Testis (tissue), 3 donors: Measurements from ENCODE around the gene ANTXR1. TPM values are rescaled to one million over a fixed set of nuclear protein-coding genes. Genes with fewer than 3 reads are reported as not detected.

Source experiments
- DNase-seq: peaks from one replicate; pipeline ENCODE4 v3.0.0-alpha.2; 2019
- H3K27ac ChIP-seq, 2 donors: fragments of 200-600 bp; sonication (generic); one replicate each; pipeline ENCODE4 v1.5.1; 2019
- H3K27me3 ChIP-seq: fragments of 200-600 bp; sonication (generic); one replicate; pipeline ENCODE4 v1.5.1; 2019
- H3K36me3 ChIP-seq: fragments of 200-600 bp; sonication (generic); one replicate; pipeline ENCODE4 v1.5.1; 2017; ENCODE audit warnings: low read depth; ENCODE audit errors: missing control alignments
- H3K4me1 ChIP-seq: fragments of 200-600 bp; sonication (generic); one replicate; pipeline ENCODE4 v1.5.1; 2019
- H3K4me3 ChIP-seq, 2 donors: fragments of 200-600 bp; sonication (generic); one replicate each; pipeline ENCODE4 v1.5.1; 2017 to 2019
- H3K9me3 ChIP-seq: fragments of 200-600 bp; sonication (generic); one replicate; pipeline ENCODE4 v1.5.1; 2017
- CTCF ChIP-seq, 3 experiments: fragments of 450-650 bp in 2 of 3; fragments of 200-600 bp in 1 of 3; sonication (generic) in 1 of 3; IDR thresholded peaks; one replicate each; pipeline ENCODE4 v1.5.1; 2016 to 2019; ENCODE audit warnings: antibody characterized with exemption in 3 of 3, mild to moderate bottlenecking in 2 of 3, moderate library complexity in 1 of 3
- POLR2A ChIP-seq: fragments of 450-650 bp; IDR thresholded peaks from one replicate; pipeline ENCODE4 v1.6.1; 2017; ENCODE audit warnings: antibody characterized with exemption, mild to moderate bottlenecking, moderate library complexity
- WGBS, 2 donors: methylation state at CpG; one replicate each; pipeline ENCODE4 v1.1.5; 2018; 5-methylcytosine and 5-hydroxymethylcytosine counted together
- intact Hi-C: fragments of 100-400 bp; cut with DNase I; formaldehyde crosslinking; loops from one replicate; pipeline ENCODE4 v1.15.1; 2023; ENCODE audit warnings: low total_unique reads
- polyA plus RNA-seq: library from polyadenylated mRNA; stranded (reverse); fragments of 350-450 nt; fragmentation: Illumina TruSeq; extraction: RNeasy Lipid Tissue Mini Kit (QIAGEN cat#74804); gene quantifications from one replicate; pipeline ENCODE4 v1.2.3, GENCODE V29; 2014; ENCODE audit warnings: low read depth, low replicate concordance; ENCODE audit not compliant: insufficient read depth
- total RNA-seq, 2 donors: library from RNA; depleted of rRNA; stranded (reverse); fragments of >200 nt; gene quantifications; one replicate each; pipeline ENCODE4 v1.2.3, GENCODE V29; 2016

The ANTXR1 gene
- total and polyA plus RNA-seq, 3 donors from 2014 or later = 16.6 to 35.7 (median 20.1) TPM

DNA sequence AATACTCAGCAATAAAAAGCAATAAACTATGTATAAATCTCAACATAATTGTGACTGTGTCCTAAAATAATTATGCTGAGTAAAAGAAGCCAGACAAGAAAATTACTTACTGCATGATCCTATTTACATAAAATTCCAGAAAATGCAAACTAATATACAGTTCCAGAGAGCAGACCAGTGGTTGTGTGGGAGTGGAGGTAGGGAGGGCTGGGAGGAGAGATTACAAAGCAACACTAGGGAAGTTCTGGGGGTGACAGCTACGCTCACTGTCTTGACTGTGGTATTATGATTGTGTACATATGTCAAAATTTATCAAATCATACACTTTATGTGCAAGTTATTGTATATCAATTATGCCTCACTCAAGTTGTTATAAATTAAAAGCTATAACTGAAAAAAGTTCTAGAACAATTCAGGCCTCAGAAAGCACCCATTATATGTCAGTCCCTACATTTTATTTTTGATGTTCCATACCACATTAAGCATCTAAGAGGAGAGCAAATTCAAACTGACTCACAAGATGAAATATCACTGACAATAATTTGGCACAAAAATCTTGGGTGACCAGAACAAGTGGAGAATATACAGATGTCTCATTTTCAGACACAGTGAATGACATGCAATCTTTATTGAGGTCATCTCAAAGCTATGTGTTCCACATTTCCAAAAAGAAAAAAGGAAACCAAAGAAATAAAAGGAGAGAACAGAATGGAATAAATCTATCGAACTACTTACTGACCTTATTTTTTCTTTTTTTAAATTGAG is 85.1 kb downstream of the ANTXR1 start:
- Histone ChIP-seq H3K4me3 (no peak overlapping the region), H3K27me3 (no peaks in the 10 kb centered on the region), H3K27ac (no peak overlapping the region), H3K4me1 (no peaks in the 10 kb centered on the region), H3K9me3 (no peaks in the 10 kb centered on the region), H3K36me3 (no peaks in the 10 kb centered on the region)
- WGBS, 2 donors = 69 to 88% methylated on average over 2 of the region's 2 CpGs
- TF ChIP-seq POLR2A (no peak), CTCF (IDR thresholded peaks at IDR 0.05) (no peak)
- intact Hi-C loops = no loop called here
- no peak for DNase-seq

DNA sequence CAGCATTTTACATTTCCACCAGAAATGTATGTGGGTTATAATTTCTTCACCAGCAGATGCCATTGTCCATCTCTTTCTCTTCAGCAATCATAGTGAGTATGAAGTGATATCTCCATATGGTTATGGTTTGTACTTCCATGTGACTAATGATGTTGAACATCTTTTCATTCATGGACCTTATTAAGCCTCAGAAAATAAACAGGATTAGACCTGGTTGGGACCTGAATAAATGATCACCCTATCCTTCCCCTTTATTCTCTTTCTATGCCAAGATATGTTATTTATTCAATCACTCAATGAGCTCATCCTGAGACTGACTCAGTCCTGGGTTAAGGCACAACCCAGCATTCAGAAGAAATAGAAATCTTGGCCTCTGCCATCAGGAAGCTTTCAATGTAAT is 86.6 kb downstream of the ANTXR1 start:
- H3K4me1 ChIP-seq = no peaks in the 10 kb centered on the region
- no peak for DNase-seq
- intact Hi-C loops = no loop called here

DNA sequence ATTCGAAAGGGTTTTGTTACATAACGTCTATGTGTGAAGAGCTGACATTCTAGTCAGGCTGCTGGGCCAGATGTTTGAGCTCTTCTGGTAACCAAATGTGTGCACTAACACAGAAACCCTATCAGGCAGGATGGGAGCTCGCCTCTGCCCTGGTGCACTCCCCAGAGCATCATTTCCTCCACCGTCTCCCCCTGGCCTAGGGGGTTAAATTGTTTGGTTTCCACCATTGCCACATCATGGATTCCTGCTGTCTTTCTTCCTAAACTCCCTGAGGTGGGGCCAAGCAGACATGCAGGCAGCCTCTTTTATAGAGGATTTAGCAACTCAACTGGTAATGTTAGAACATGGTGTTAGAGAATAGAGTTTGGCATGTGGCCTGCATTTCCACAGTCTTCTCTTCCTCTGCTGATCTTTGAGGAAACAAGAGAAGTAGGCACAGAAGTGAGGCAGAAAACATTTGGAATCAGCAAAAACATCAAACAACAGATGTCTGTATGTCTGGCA is 87.3 kb downstream of the ANTXR1 start:
- no peaks in the 10 kb centered on the region for H3K9me3 ChIP-seq
- H3K4me3 ChIP-seq = no peak overlapping the region
- no peak for DNase-seq
- no peaks in the 10 kb centered on the region for H3K36me3 ChIP-seq
- intact Hi-C loops = no loop called here
- no peaks in the 10 kb centered on the region for H3K27me3 ChIP-seq
- TF ChIP-seq CTCF (IDR thresholded peaks at IDR 0.05) (no peak), POLR2A (no peak)
- H3K4me1 ChIP-seq = no peaks in the 10 kb centered on the region
- 81 to 85% methylated on average over 4 of the region's 4 CpGs for WGBS, 2 donors
- H3K27ac ChIP-seq = no peak overlapping the region

More for the DNA sequence above, 86.6 kb downstream of the ANTXR1 start:
- H3K9me3 ChIP-seq = no peaks in the 10 kb centered on the region
- H3K4me3 ChIP-seq = no peak overlapping the region
- H3K27ac ChIP-seq = no peak overlapping the region
- no peak for TF ChIP-seq CTCF (IDR thresholded peaks at IDR 0.05)
- no peak for TF ChIP-seq POLR2A
- no peaks in the 10 kb centered on the region for H3K27me3 ChIP-seq
- no peaks in the 10 kb centered on the region for H3K36me3 ChIP-seq

- Histone ChIP-seq H3K4me1 (no peaks in the 10 kb centered on the region), H3K27me3 (no peaks in the 10 kb centered on the region), H3K36me3 (no peaks in the 10 kb centered on the region), H3K27ac (no peak overlapping the region), H3K9me3 (no peaks in the 10 kb centered on the region), H3K4me3 (no peak overlapping the region)
- TF ChIP-seq CTCF (IDR thresholded peaks at IDR 0.05) (no peak), POLR2A (no peak)
- 94 to 97% methylated on average over 3 of the region's 3 CpGs for WGBS, 2 donors
- no peak for DNase-seq
- intact Hi-C loops = no loop called here
These were observed 89.1 kb downstream of the ANTXR1 start for GRCh38 chr2:69102041-69102593.
